GM23248 (cell line): ENCODE results near the gene MICAL2. TPM values are rescaled to one million over a fixed set of nuclear protein-coding genes. Genes with fewer than 3 reads are reported as not detected.

Experiments used
- DNase-seq: peaks from one replicate; pipeline ENCODE4 v3.0.0-alpha.2; 2015
- H2AFZ ChIP-seq: fragments of 200-600 bp; sonication (generic); 2 replicates; pipeline ENCODE4 v1.6.1; 2016; ENCODE audit warnings: antibody characterized with exemption
- H3F3A ChIP-seq: fragments of 200-600 bp; sonication (generic); 2 replicates; pipeline ENCODE4 v1.6.1; 2016; ENCODE audit warnings: mild to moderate bottlenecking, antibody characterized with exemption, mixed run types; ENCODE audit not compliant: insufficient read depth
- H3K27ac ChIP-seq: fragments of 200-600 bp; sonication (generic); 2 replicates; pipeline ENCODE4 v1.5.1; 2016; ENCODE audit warnings: mild to moderate bottlenecking
- H3K27me3 ChIP-seq: fragments of 200-600 bp; sonication (generic); replicated peaks from 2 replicates; pipeline ENCODE4 v1.6.1; 2016; ENCODE audit warnings: mild to moderate bottlenecking; ENCODE audit not compliant: insufficient read depth
- H3K36me3 ChIP-seq: fragments of 200-600 bp; sonication (generic); 2 replicates; pipeline ENCODE4 v1.6.1; 2016; ENCODE audit warnings: low read depth, mild to moderate bottlenecking
- H3K4me1 ChIP-seq: fragments of 200-600 bp; sonication (generic); 2 replicates; pipeline ENCODE4 v1.6.1; 2016; ENCODE audit warnings: mild to moderate bottlenecking; ENCODE audit not compliant: insufficient read depth
- H3K4me2 ChIP-seq: fragments of 200-600 bp; sonication (generic); one replicate; pipeline ENCODE4 v1.6.1; 2016; ENCODE audit warnings: mild to moderate bottlenecking; ENCODE audit not compliant: unreplicated experiment
- H3K4me3 ChIP-seq: fragments of 200-600 bp; sonication (generic); 2 replicates; pipeline ENCODE4 v1.5.1; 2016; ENCODE audit warnings: mild to moderate bottlenecking
- H3K79me2 ChIP-seq: fragments of 200-600 bp; sonication (generic); 2 replicates; pipeline ENCODE4 v1.6.1; 2016; ENCODE audit warnings: mild to moderate bottlenecking; ENCODE audit not compliant: insufficient read depth
- H3K9ac ChIP-seq: fragments of 200-600 bp; sonication (generic); 2 replicates; pipeline ENCODE4 v1.6.1; 2016; ENCODE audit warnings: mild to moderate bottlenecking
- H3K9me2 ChIP-seq: fragments of 200-600 bp; sonication (generic); 2 replicates; pipeline ENCODE4 v1.6.1; 2016; ENCODE audit warnings: mixed run types, mild to moderate bottlenecking, moderate library complexity; ENCODE audit not compliant: insufficient read depth
- H3K9me3 ChIP-seq: fragments of 200-600 bp; sonication (generic); one replicate; pipeline ENCODE4 v1.6.1; 2017; ENCODE audit warnings: low read depth
- H4K20me1 ChIP-seq: fragments of 200-600 bp; sonication (generic); 2 replicates; pipeline ENCODE4 v1.6.0; 2016; ENCODE audit not compliant: insufficient read depth
- EZH2 ChIP-seq: fragments of 200-600 bp; sonication (generic); IDR thresholded peaks from 2 replicates; pipeline ENCODE4 v1.6.1; 2018; ENCODE audit warnings: antibody characterized with exemption, mild to moderate bottlenecking; ENCODE audit not compliant: insufficient read depth, poor library complexity, severe bottlenecking
- EZH2phosphoT487 ChIP-seq: fragments of 200-600 bp; sonication (generic); IDR thresholded peaks from 2 replicates; pipeline ENCODE4 v1.6.1; 2018; ENCODE audit warnings: antibody characterized with exemption, moderate library complexity, mild to moderate bottlenecking, low read depth; ENCODE audit not compliant: insufficient read depth
- WGBS, 2 experiments: methylation state at CpG; one replicate each; pipeline ENCODE4 v1.1.6; 2015 to 2017; ENCODE audit warnings: low lambda C conversion rate in 2 of 2, low coverage in 1 of 2; ENCODE audit errors: missing lambda C conversion rate in 2 of 2; 5-methylcytosine and 5-hydroxymethylcytosine counted together
- in situ Hi-C: fragments of 300-500 bp; cut with MboI; formaldehyde crosslinking; loops from 2 replicates; pipeline ENCODE4 v1.15.0; 2020
- polyA plus RNA-seq: library from polyadenylated mRNA; unstranded; fragments of >200 nt; fragmentation: Nextera tagmentation; extraction: Ambion mirVana; gene quantifications from 2 replicates; pipeline ENCODE4 v1.2.1, GENCODE V29; 2016
- total RNA-seq: library from RNA; depleted of rRNA; stranded (reverse); fragments of >200 nt; shearing (Covaris generic); gene quantifications from 2 replicates; pipeline ENCODE4 v1.2.3, GENCODE V29; 2014

The MICAL2 gene
- total and polyA plus RNA-seq, 2 experiments from 2014 or later: 83.3 to 158 TPM

- Histone ChIP-seq H3K9me3 (no peaks in the 10 kb centered on the region), H3F3A (peaks cover 74% of the 10 kb centered on the region), H3K4me2 (no peak overlapping the region), H2AFZ (no peak overlapping the region), H3K9me2 (no peaks in the 10 kb centered on the region), H3K27ac (peak overlapping the region; percentile 84), H3K36me3 (peaks cover 14% of the 10 kb centered on the region), H3K9ac (peak overlapping the region; percentile 71; the same call in 1 of the 2 replicates), H3K27me3 (no peaks in the 10 kb centered on the region), H3K4me3 (no peak overlapping the region), H4K20me1 (no peaks in the 10 kb centered on the region), H3K79me2 (peaks cover 74% of the 10 kb centered on the region), H3K4me1 (peaks cover 68% of the 10 kb centered on the region)
- TF ChIP-seq EZH2phosphoT487 (no peak), EZH2 (no peak)
- 97% methylated on average over 12 of the region's 12 CpGs for WGBS, 2 experiments
- DNase-seq: no peak
- in situ Hi-C loops: no loop called here
Measured at GRCh38 chr11:12160680-12161079, 50.3 kb downstream of the MICAL2 start.

- no peaks in the 10 kb centered on the region for H3K9me3 ChIP-seq
- no peak overlapping the region for H3K9ac ChIP-seq
- H3K4me3 ChIP-seq: no peak overlapping the region
- TF ChIP-seq EZH2phosphoT487 (no peak), EZH2 (no peak)
- H3K36me3 ChIP-seq: peaks cover 16% of the 10 kb centered on the region
- H3K27ac ChIP-seq: no peak overlapping the region
- H2AFZ ChIP-seq: no peak overlapping the region
- no peak overlapping the region for H3K4me2 ChIP-seq
- WGBS, 2 experiments: 96 to 98% methylated on average over 4 of the region's 4 CpGs
- H3K27me3 ChIP-seq: no peaks in the 10 kb centered on the region
- in situ Hi-C loops: no loop called here
- no peaks in the 10 kb centered on the region for H3K9me2 ChIP-seq
- H3K79me2 ChIP-seq: peaks cover 74% of the 10 kb centered on the region
- no peaks in the 10 kb centered on the region for H4K20me1 ChIP-seq
- H3F3A ChIP-seq: peaks cover 78% of the 10 kb centered on the region
- H3K4me1 ChIP-seq: peaks cover 68% of the 10 kb centered on the region
- no peak for DNase-seq
Measured at GRCh38 chr11:12161137-12161536, 50.7 kb downstream of the MICAL2 start.

GRCh38 chr11:12161603-12162350 is 51.4 kb downstream of the MICAL2 start:
- H3K4me1 ChIP-seq: peaks cover 70% of the 10 kb centered on the region
- no peak overlapping the region for H3K27ac ChIP-seq
- H3K27me3 ChIP-seq: no peaks in the 10 kb centered on the region
- H3K79me2 ChIP-seq: peaks cover 73% of the 10 kb centered on the region
- H4K20me1 ChIP-seq: no peaks in the 10 kb centered on the region
- in situ Hi-C loops: no loop called here
- DNase-seq: no peak
- H3K9me2 ChIP-seq: no peaks in the 10 kb centered on the region
- H3K9me3 ChIP-seq: no peaks in the 10 kb centered on the region
- peaks cover 81% of the 10 kb centered on the region for H3F3A ChIP-seq
- H2AFZ ChIP-seq: no peak overlapping the region
- H3K9ac ChIP-seq: no peak overlapping the region
- H3K4me3 ChIP-seq: no peak overlapping the region
- TF ChIP-seq EZH2phosphoT487 (no peak), EZH2 (no peak)
- peaks cover 16% of the 10 kb centered on the region for H3K36me3 ChIP-seq
- no peak overlapping the region for H3K4me2 ChIP-seq
- 94 to 95% methylated on average over 12 of the region's 12 CpGs for WGBS, 2 experiments

- Histone ChIP-seq H3K4me1 (peaks cover 69% of the 10 kb centered on the region), H3K27me3 (no peaks in the 10 kb centered on the region), H3K36me3 (peaks cover 16% of the 10 kb centered on the region), H3K4me3 (no peak overlapping the region), H4K20me1 (no peaks in the 10 kb centered on the region), H3K4me2 (no peak overlapping the region), H3K9me3 (no peaks in the 10 kb centered on the region), H3K79me2 (peaks cover 74% of the 10 kb centered on the region), H3K9me2 (no peaks in the 10 kb centered on the region), H3K27ac (peak overlapping the region; percentile 96), H2AFZ (no peak overlapping the region), H3K9ac (peak overlapping the region; percentile 74), H3F3A (peaks cover 78% of the 10 kb centered on the region)
- 95 to 100% methylated on average over 1 of the region's 1 CpG for WGBS, 2 experiments
- TF ChIP-seq EZH2: no peak
- TF ChIP-seq EZH2phosphoT487: no peak
- no peak for DNase-seq
- in situ Hi-C loops: no loop called here
Measured at GRCh38 chr11:12162652-12163051, 52.3 kb downstream of the MICAL2 start.
